HepG2 (cell line): Measurements from ENCODE around the gene ACOT4. TPM values are rescaled to one million over a fixed set of nuclear protein-coding genes. Genes with fewer than 3 reads are reported as not detected.

Experiments
- ASH2L ChIP-seq: fragments of 300-600, 200-600 bp; sonication (generic); IDR thresholded peaks from 2 replicates; pipeline ENCODE4 v1.7.0; 2017; ENCODE audit warnings: low read depth, mild to moderate bottlenecking, moderate library complexity, mixed read lengths, low read length; ENCODE audit not compliant: insufficient read length
- HOXA3 ChIP-seq: sonication (generic); formaldehyde crosslinking; IDR thresholded peaks from 2 replicates; pipeline ENCODE4 v1.5.0; 2020; ENCODE audit warnings: missing genetic modification reagents
- KLF6 ChIP-seq: IDR thresholded peaks from 2 replicates; pipeline ENCODE4 v1.8.0; 2016; ENCODE audit warnings: missing biosample characterization, missing genetic modification reagents
- LCORL ChIP-seq, 2 experiments: fragments of 450-650 bp in 1 of 2; sonication (generic) in 1 of 2; formaldehyde crosslinking in 1 of 2; IDR thresholded peaks; 2 replicates each; pipeline versions ENCODE4 v1.5.0 to v1.6.1; 2017 to 2020; ENCODE audit warnings: antibody characterized with exemption in 1 of 2, missing genetic modification reagents in 1 of 2
- NR2C2 ChIP-seq: sonication (generic); formaldehyde crosslinking; IDR thresholded peaks from 2 replicates; pipeline ENCODE4 v1.4.0; 2020; ENCODE audit warnings: missing genetic modification reagents, mild to moderate bottlenecking, moderate library complexity, borderline replicate concordance
- SALL1 ChIP-seq: sonication (generic); formaldehyde crosslinking; IDR thresholded peaks from 2 replicates; pipeline ENCODE4 v1.8.0; 2022; ENCODE audit warnings: mild to moderate bottlenecking, missing genetic modification reagents
- SMAD3 ChIP-seq: sonication (generic); formaldehyde crosslinking; IDR thresholded peaks from 2 replicates; pipeline ENCODE4 v1.4.0; 2020; ENCODE audit warnings: missing genetic modification reagents
- SMC3 ChIP-seq: IDR thresholded peaks from 2 replicates; pipeline ENCODE4 v1.6.1; 2011; ENCODE audit warnings: low read length, improper control_type of control experiment
- SOX13 ChIP-seq, 3 experiments: fragments of 450-650 bp in 1 of 3; sonication (generic) in 1 of 3; formaldehyde crosslinking in 1 of 3; IDR thresholded peaks in 2 of 3; conservative IDR thresholded peaks in 1 of 3; 2 replicates each; pipeline versions ENCODE4 v1.5.0 to v1.6.1; 2016 to 2020; ENCODE audit warnings: antibody characterized with exemption in 1 of 3, mild to moderate bottlenecking in 1 of 3, missing compliant biosample characterization in 1 of 3, missing genetic modification reagents in 1 of 3, moderate library complexity in 1 of 3
- TFE3 ChIP-seq: IDR thresholded peaks from 2 replicates; pipeline ENCODE4 v1.6.1; 2016
- ZFX ChIP-seq: sonication (generic); formaldehyde crosslinking; IDR thresholded peaks from 2 replicates; pipeline ENCODE4 v1.4.0; 2020; ENCODE audit warnings: mild to moderate bottlenecking, low read depth, missing genetic modification reagents, moderate library complexity
- ZGPAT ChIP-seq: IDR thresholded peaks from 2 replicates; pipeline ENCODE4 v1.6.1; 2016; ENCODE audit warnings: mild to moderate bottlenecking
- ZNF609 ChIP-seq: sonication (generic); formaldehyde crosslinking; IDR thresholded peaks from 2 replicates; pipeline ENCODE4 v1.4.0; 2020; ENCODE audit warnings: mild to moderate bottlenecking, missing genetic modification reagents, borderline replicate concordance
- ZNF687 ChIP-seq: sonication (generic); formaldehyde crosslinking; IDR thresholded peaks from 2 replicates; pipeline ENCODE4 v1.5.1; 2020; ENCODE audit warnings: mild to moderate bottlenecking, missing genetic modification reagents, moderate library complexity
- polyA plus RNA-seq, 8 experiments: library from polyadenylated mRNA; depleted of rRNA in 3 of 8; stranded (reverse) in 7 of 8; unstranded in 1 of 8; fragments of >200 nt; fragmentation: Illumina TruSeq in 4 of 8; extraction: Trizol in 4 of 8; gene quantifications; 2 replicates each; pipeline versions ENCODE4 v1.2.1 to v1.2.3, GENCODE V29; 2011 to 2016; ENCODE audit warnings: low read depth in 4 of 8, missing spikeins in 1 of 8, mixed read lengths in 1 of 8; ENCODE audit not compliant: insufficient read depth in 1 of 8
- total RNA-seq, 5 experiments: library from RNA; depleted of rRNA; stranded (reverse); fragments of >200 nt; fragmentation: Illumina TruSeq; extraction: Trizol; gene quantifications; 2 replicates each; pipeline ENCODE4 v1.2.3, GENCODE V29; 2016; ENCODE audit warnings: low read depth in 1 of 5

ACOT4 gene
- total and polyA plus RNA-seq, 2 of the 13 experiments (the other 11 are each of a cell fraction or from before 2014, with no cell fraction given), result 0.04 to 0.05 TPM

GRCh38 chr14:73633116-73634010 lies 41.7 kb downstream of the ACOT4 start (continued):
- 0 out of 2 replicates have a peak, but pooled peaks have one; percentile 1 for TF ChIP-seq NR2C2 (CRISPR knock-in tag)
- TF ChIP-seq KLF6, result no peak
- peak; percentile 37 for TF ChIP-seq ASH2L
- TF ChIP-seq ZGPAT (CRISPR knock-in tag), result 0 out of 2 replicates have a peak, but pooled peaks have one; percentile 21
- peak; percentile 86 for TF ChIP-seq ZNF687
- TF ChIP-seq TFE3 (CRISPR knock-in tag), result 0 out of 2 replicates have a peak, but pooled peaks have one; percentile 12
- peak; percentile 30; the same call in 1 of the 2 replicates for TF ChIP-seq SALL1
- no peak for TF ChIP-seq SOX13 (IDR thresholded peaks at IDR 0.05)
- TF ChIP-seq SOX13 (CRISPR knock-in tag; conservative IDR thresholded peaks at IDR 0.05 in 1 of 2, IDR thresholded peaks at IDR 0.05 in 1 of 2), result no peak
- TF ChIP-seq SMC3, result peak; percentile 84
- 0 out of 2 replicates have a peak, but pooled peaks have one; percentile 18 for TF ChIP-seq ZNF609 (CRISPR knock-in tag)
- TF ChIP-seq HOXA3 (CRISPR knock-in tag), result no peak
- TF ChIP-seq ZFX, result peak; percentile 67
- 0 out of 2 replicates have a peak, but pooled peaks have one; percentile 16 for TF ChIP-seq SMAD3 (CRISPR knock-in tag)
- TF ChIP-seq LCORL (IDR thresholded peaks at IDR 0.05), result no peak
- TF ChIP-seq LCORL (CRISPR knock-in tag; IDR thresholded peaks at IDR 0.05), result 0 out of 2 replicates have a peak, but pooled peaks have one; percentile 23
